ENCODE data around the gene NDUFS2. TPM values are rescaled to one million over a fixed set of nuclear protein-coding genes. Genes with fewer than 3 reads are reported as not detected.
"Not testable (repeated sequence)": the region's sequence is repeated elsewhere in the genome, so short reads cannot be mapped to it uniquely, and the experiment has no call there.

The NDUFS2 gene
- total and polyA plus RNA-seq, 10 of the 15 experiments (the other 5 are each of a cell fraction or from before 2014, with no cell fraction given), result 66.5 to 215 (median 148) TPM

DNA sequence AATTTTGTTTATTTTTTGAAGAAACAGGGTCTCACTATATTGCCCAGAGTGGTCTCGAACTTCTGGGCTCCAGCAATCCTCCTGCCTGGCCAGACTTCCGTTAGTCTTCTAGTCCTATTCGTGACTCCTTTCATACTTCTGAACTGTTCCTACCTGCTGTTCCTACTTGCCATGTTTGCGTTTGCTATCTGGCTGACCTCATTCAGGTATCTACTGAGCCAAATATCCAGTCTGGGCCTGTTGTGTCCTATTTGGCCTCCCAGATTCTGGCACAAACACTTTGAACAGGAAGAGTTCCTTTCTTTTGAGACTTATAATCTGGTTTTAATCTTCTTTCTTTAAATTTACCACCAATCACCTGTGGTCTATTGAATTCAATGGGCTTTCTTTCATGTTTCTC lies 42.7 kb downstream of the NDUFS2 start:
- no peaks in the 10 kb centered on the region for H3K36me3 ChIP-seq (ENCODE audit: control insufficient read depth in 2 of 2, insufficient read depth in 2 of 2, low read length in 1 of 2)
- DNase-seq (ENCODE audit: low read depth, low spot score) (no peak), ATAC-seq (no peak), FAIRE-seq (no peak)
- in situ Hi-C loops (cut with MboI) (no loop called here), intact Hi-C loops (cut with micrococcal nuclease; ENCODE audit: unreplicated experiment) (loop anchor here (5.0 kb wide), 1 partner anchor 37 kb away; no protein-coding TSS in a partner anchor)
- TF ChIP-seq RBBP5 (conservative IDR thresholded peaks at IDR 0.05) (no peak), CHD1 (IDR thresholded peaks at IDR 0.05; ENCODE audit: low read depth, low read length) (no peak), SPI1 (IDR thresholded peaks at IDR 0.05; ENCODE audit: borderline replicate concordance, insufficient read depth, low read depth, low read length) (no peak), EED (IDR thresholded peaks at IDR 0.05; ENCODE audit: low read depth) (no peak), HDAC2 (IDR thresholded peaks at IDR 0.05) (no peak), TCF7 (IDR thresholded peaks at IDR 0.05; ENCODE audit: borderline replicate concordance) (no peak), ETV6 (conservative IDR thresholded peaks at IDR 0.05 in 1 of 2, IDR thresholded peaks at IDR 0.05 in 1 of 2; ENCODE audit: borderline replicate concordance in 1 of 2, low read depth in 1 of 2) (no peak), PML (IDR thresholded peaks at IDR 0.05; ENCODE audit: low read length) (no peak), RUNX3 (IDR thresholded peaks at IDR 0.05; ENCODE audit: low read length) (no peak), MXI1 (IDR thresholded peaks at IDR 0.05; ENCODE audit: low read depth, low read length) (no peak), GATAD2B (conservative IDR thresholded peaks at IDR 0.05; ENCODE audit: low read depth) (no peak)
- no peak overlapping the region for H2AFZ ChIP-seq (ENCODE audit: control insufficient read depth, low read depth, low read length)
- no peak overlapping the region for H3K4me2 ChIP-seq (ENCODE audit: control insufficient read depth, insufficient read depth)
- ChIA-PET POLR2A (no interaction called here), SMC1A (ENCODE audit: uncharacterized antibody, unreplicated experiment) (no interaction called here), RAD21 (ENCODE audit: unreplicated experiment) (no interaction called here), CTCF (no interaction called here)
- no peaks in the 10 kb centered on the region for H3K27me3 ChIP-seq (replicated peaks in 1 of 2; ENCODE audit: control insufficient read depth in 2 of 2, insufficient read depth in 2 of 2, low read length in 1 of 2)
- no peaks in the 10 kb centered on the region for H3K4me1 ChIP-seq (ENCODE audit: control insufficient read depth, insufficient read depth, low read length)
- no peaks in the 10 kb centered on the region for H4K20me1 ChIP-seq (ENCODE audit: control insufficient read depth, insufficient read depth)
- H3K27ac ChIP-seq (ENCODE audit: control insufficient read depth, insufficient read depth), result no peak overlapping the region
- no peaks in the 10 kb centered on the region for H3K79me2 ChIP-seq (ENCODE audit: control insufficient read depth, insufficient read depth, low read length)
- H3K9me3 ChIP-seq (replicated peaks; ENCODE audit: control insufficient read depth, insufficient read depth, low read length), result no peaks in the 10 kb centered on the region
- BruUV-seq (replicated peaks), result no TSS peak
- H3K4me3 ChIP-seq, result no peak overlapping the region
- no peak overlapping the region for H3K9ac ChIP-seq (ENCODE audit: control insufficient read depth, insufficient read depth, low read length)
- 75% methylated on average over 4 of the region's 4 CpGs for WGBS (ENCODE audit: insufficient coverage, insufficient replicate concordance, low lambda C conversion rate, missing lambda C conversion rate)

GRCh38 chr1:161250100-161250499 lies 47.9 kb downstream of the NDUFS2 start:
- BruUV-seq (replicated peaks); in situ Hi-C loops (cut with MboI); H3K4me3 ChIP-seq; H2AFZ ChIP-seq (ENCODE audit: control insufficient read depth, low read depth, low read length); H3K4me2 ChIP-seq (ENCODE audit: control insufficient read depth, insufficient read depth); H3K9me3 ChIP-seq (replicated peaks; ENCODE audit: control insufficient read depth, insufficient read depth, low read length); ATAC-seq; POLR2A ChIA-PET; FAIRE-seq; H3K36me3 ChIP-seq (ENCODE audit: control insufficient read depth in 2 of 2, insufficient read depth in 2 of 2, low read length in 1 of 2); intact Hi-C loops (cut with micrococcal nuclease; ENCODE audit: unreplicated experiment); H3K4me1 ChIP-seq (ENCODE audit: control insufficient read depth, insufficient read depth, low read length); H3K27ac ChIP-seq (ENCODE audit: control insufficient read depth, insufficient read depth); H3K9ac ChIP-seq (ENCODE audit: control insufficient read depth, insufficient read depth, low read length); H3K27me3 ChIP-seq (replicated peaks in 1 of 2; ENCODE audit: control insufficient read depth in 2 of 2, insufficient read depth in 2 of 2, low read length in 1 of 2); DNase-seq (ENCODE audit: low read depth, low spot score); H3K79me2 ChIP-seq (ENCODE audit: control insufficient read depth, insufficient read depth, low read length); H4K20me1 ChIP-seq (ENCODE audit: control insufficient read depth, insufficient read depth): not testable (repeated sequence)
- ChIA-PET RAD21 (ENCODE audit: unreplicated experiment) (interaction anchor here (0.6 to 1.7 kb wide), 2 partner anchors 41 to 118 kb away, joined by 3 to 6 read pairs; no protein-coding TSS in a partner anchor), SMC1A (ENCODE audit: uncharacterized antibody, unreplicated experiment) (interaction anchor here (1.9 to 2.8 kb wide), 2 partner anchors 38 to 98 kb away, joined by 5 to 8 read pairs; no protein-coding TSS in a partner anchor), CTCF (interaction anchor here (0.7 to 3.0 kb wide), 7 partner anchors 11 to 132 kb away, joined by 3 to 14 read pairs (median 4); partner anchors contain the start of genes NR1I3 and TOMM40L)
- WGBS (ENCODE audit: insufficient coverage, insufficient replicate concordance, low lambda C conversion rate, missing lambda C conversion rate), result 44% methylated on average over 5 of the region's 5 CpGs
